Measurements from ENCODE around the gene CYB5R4. TPM values are rescaled to one million over a fixed set of nuclear protein-coding genes. Genes with fewer than 3 reads are reported as not detected.

CYB5R4 gene
- total and polyA plus RNA-seq, 2 of the 8 experiments (the other 6 are each of a cell fraction or from before 2014, with no cell fraction given), result 2.8 to 14.6 TPM

GRCh38 chr6:84002226-84002625 is 142.7 kb downstream of the CYB5R4 start:
- Histone ChIP-seq H4K8ac (ENCODE audit: extremely low read depth, insufficient read depth, low read length) (no peak overlapping the region), H3K4me1 (replicated peaks in 1 of 4; ENCODE audit: control insufficient read depth in 3 of 4, insufficient read depth in 4 of 4, low read length in 3 of 4) (peaks cover 0 to 6% (median 2%) of the 10 kb centered on the region in 4 experiments; a peak in 3 of 7 replicates), H3K14ac (ENCODE audit: insufficient read length) (no peak overlapping the region), H3K27ac (ENCODE audit: low read depth, low read length) (no peak overlapping the region), H3K56ac (replicated peaks; ENCODE audit: insufficient read length, low read depth, low read length) (no peak overlapping the region), H3K4me3 (ENCODE audit: extremely low read depth in 1 of 4, insufficient read depth in 2 of 4, low read depth in 3 of 4, low read length in 4 of 4) (no peak overlapping the region), H4K20me1 (replicated peaks in 1 of 2; ENCODE audit: control insufficient read depth in 1 of 2, insufficient read depth in 2 of 2, low read length in 2 of 2) (no peaks in the 10 kb centered on the region), H4K91ac (replicated peaks; ENCODE audit: insufficient read length, low read length) (no peak overlapping the region), H3K9me3 (ENCODE audit: insufficient read depth in 2 of 2, low read depth in 1 of 2, low read length in 1 of 2) (no peaks in the 10 kb centered on the region), H2AFZ (ENCODE audit: low read length) (peak overlapping the region; percentile 90), H3K9ac (replicated peaks in 1 of 4; ENCODE audit: extremely low read depth in 1 of 4, low read depth in 3 of 4, low read length in 3 of 4) (no peak overlapping the region), H3K36me3 (ENCODE audit: control insufficient read depth in 2 of 4, insufficient read depth in 4 of 4, low read length in 3 of 4) (no peaks in the 10 kb centered on the region), H3K79me1 (ENCODE audit: low read depth, low read length) (no peaks in the 10 kb centered on the region), H3K23ac (ENCODE audit: insufficient read length) (no peak overlapping the region), H2BK20ac (ENCODE audit: low read length) (no peak overlapping the region), H2BK5ac (ENCODE audit: low read depth, low read length) (no peak overlapping the region), H3K23me2 (ENCODE audit: low read depth, low read length) (no peaks in the 10 kb centered on the region), H3K27me3 (replicated peaks in 1 of 4; ENCODE audit: control insufficient read depth in 3 of 4, extremely low read depth in 1 of 4, insufficient read depth in 3 of 4, low read length in 3 of 4) (no peaks in the 10 kb centered on the region), H3K18ac (ENCODE audit: extremely low read depth, low read length) (no peak overlapping the region), H4K5ac (ENCODE audit: insufficient read length, low read depth, low read length) (no peak overlapping the region), H2AK5ac (ENCODE audit: low read depth, low read length) (no peak overlapping the region), H3K4ac (replicated peaks; ENCODE audit: insufficient read length, low read depth, low read length) (no peak overlapping the region), H2BK15ac (ENCODE audit: low read length) (no peak overlapping the region), H2BK12ac (ENCODE audit: low read depth, low read length) (no peak overlapping the region), H3K79me2 (ENCODE audit: control insufficient read depth in 1 of 2, insufficient read depth in 2 of 2, low read length in 2 of 2) (no peaks in the 10 kb centered on the region), H3K4me2 (ENCODE audit: insufficient read depth in 1 of 2, low read depth in 2 of 2, low read length in 2 of 2) (no peak overlapping the region), H2BK120ac (replicated peaks; ENCODE audit: low read depth, low read length) (no peak overlapping the region)
- peak; percentile 45; the same call in 1 of the 2 replicates for TF ChIP-seq GABPA (IDR thresholded peaks at IDR 0.05; ENCODE audit: borderline replicate concordance, insufficient read depth, low read length)
- TF ChIP-seq NANOG (IDR thresholded peaks at IDR 0.05; ENCODE audit: insufficient read depth, low read depth, low read length, poor library complexity, severe bottlenecking), result no peak
- TF ChIP-seq EZH2 (IDR thresholded peaks at IDR 0.05; ENCODE audit: low read depth, low read length, severe bottlenecking), result no peak
- ChIA-PET CTCF (ENCODE audit: partially characterized antibody) (no interaction called here), POLR2A (ENCODE audit: partially characterized antibody) (no interaction called here)
- DNase-seq (ENCODE audit: low read depth in 1 of 2, low spot score in 2 of 2) (no peak), FAIRE-seq (peak; percentile 42)
- WGBS, 2 experiments (ENCODE audit: extremely low coverage in 1 of 2, insufficient coverage in 1 of 2, insufficient read length in 1 of 2, insufficient replicate concordance in 2 of 2, low coverage in 1 of 2, low lambda C conversion rate in 2 of 2, missing lambda C conversion rate in 1 of 2), result 85% methylated on average over 2 of the region's 2 CpGs; no CpG with 5 or more reads in 1 of the 2 experiments
